IMR-90 (cell line): ENCODE results near the gene DUSP28. TPM values are rescaled to one million over a fixed set of nuclear protein-coding genes. Genes with fewer than 3 reads are reported as not detected.

Experiments used
- ATAC-seq: fragments of 200-7000 bp; cut with Tn5 transposase; 2 replicates; pipeline ENCODE4 v1.9.1; 2020; ENCODE audit warnings: low read depth, mild to moderate bottlenecking, moderate library complexity
- BruUV-seq: library from RNA; stranded (reverse); fragments of 400-500 nt; replicated peaks from 2 replicates; lab custom pipeline; 2021; lab: Mats Ljungman, UMichigan
- CTCF ChIA-PET: fragments of 300-600 bp; formaldehyde crosslinking; extraction: SDS; loops from one replicate; lab custom pipeline; 2021; ENCODE audit warnings: antibody characterized with exemption; lab: Yijun Ruan, JAX
- POLR2A ChIA-PET: fragments of 300-600 bp; sonication (Branson Sonifier 250); formaldehyde crosslinking; loops from one replicate; lab custom pipeline; 2022; ENCODE audit warnings: antibody characterized with exemption; ENCODE audit not compliant: unreplicated experiment; lab: Charles Lee
- DNase-seq: peaks from one replicate; pipeline ENCODE4 v3.0.0; 2013
- H2AFZ ChIP-seq: replicated peaks from 2 replicates; pipeline ENCODE3; 2013; ENCODE audit warnings: low read length, mild to moderate bottlenecking; ENCODE audit not compliant: poor library complexity
- H2AK5ac ChIP-seq: 2 replicates; pipeline ENCODE4 v1.6.1; 2013; ENCODE audit warnings: low read depth, low read length, inconsistent platforms
- H2AK9ac ChIP-seq: replicated peaks from 2 replicates; pipeline ENCODE3; 2013; ENCODE audit warnings: mild to moderate bottlenecking, low read depth, low read length, moderate library complexity; ENCODE audit not compliant: poor library complexity
- H2BK120ac ChIP-seq: 2 replicates; pipeline ENCODE4 v1.6.1; 2013; ENCODE audit warnings: low read depth, low read length, inconsistent platforms
- H2BK15ac ChIP-seq: 3 replicates; pipeline ENCODE4 v1.6.1; 2013; ENCODE audit warnings: low read depth, low read length, inconsistent platforms
- H2BK20ac ChIP-seq: 2 replicates; pipeline ENCODE4 v1.6.1; 2013; ENCODE audit warnings: low read depth, mild to moderate bottlenecking, inconsistent platforms, low read length, moderate library complexity
- H2BK5ac ChIP-seq: 2 replicates; pipeline ENCODE4 v1.6.1; 2013; ENCODE audit warnings: mild to moderate bottlenecking, low read depth, low read length, inconsistent platforms; ENCODE audit not compliant: poor library complexity, severe bottlenecking
- H3K14ac ChIP-seq: replicated peaks from 2 replicates; pipeline ENCODE4 v1.6.1; 2013; ENCODE audit warnings: low read depth, low read length, inconsistent platforms
- H3K18ac ChIP-seq: 2 replicates; pipeline ENCODE4 v1.6.1; 2013; ENCODE audit warnings: low read depth, low read length, control low read depth
- H3K23ac ChIP-seq: 2 replicates; pipeline ENCODE4 v1.6.1; 2013; ENCODE audit warnings: low read depth, low read length, inconsistent platforms
- H3K27ac ChIP-seq: 2 replicates; pipeline ENCODE4 v1.5.1; 2013; ENCODE audit warnings: mild to moderate bottlenecking, control low read depth, low read length; ENCODE audit not compliant: insufficient read depth
- H3K27me3 ChIP-seq: 2 replicates; pipeline ENCODE4 v1.6.1; 2013; ENCODE audit warnings: low read length; ENCODE audit not compliant: control insufficient read depth, insufficient read depth
- H3K36me3 ChIP-seq: 2 replicates; pipeline ENCODE4 v1.6.1; 2013; ENCODE audit warnings: low read length, mixed read lengths; ENCODE audit not compliant: control insufficient read depth, insufficient read depth
- H3K4ac ChIP-seq: 2 replicates; pipeline ENCODE4 v1.6.1; 2013; ENCODE audit warnings: low read depth, low read length, inconsistent platforms
- H3K4me1 ChIP-seq: 2 replicates; pipeline ENCODE4 v1.6.1; 2013; ENCODE audit warnings: low read length, mixed read lengths; ENCODE audit not compliant: control insufficient read depth, insufficient read depth
- H3K4me2 ChIP-seq: 2 replicates; pipeline ENCODE4 v1.6.1; 2013; ENCODE audit warnings: low read depth, mild to moderate bottlenecking, control low read depth, low read length, moderate library complexity
- H3K4me3 ChIP-seq: 2 replicates; pipeline ENCODE4 v1.5.1; 2013; ENCODE audit warnings: low read depth, mild to moderate bottlenecking, control low read depth, low read length, moderate library complexity; ENCODE audit not compliant: insufficient read depth
- H3K56ac ChIP-seq: 2 replicates; pipeline ENCODE4 v1.6.1; 2013; ENCODE audit warnings: low read length, inconsistent platforms; ENCODE audit not compliant: insufficient read depth; ENCODE audit errors: extremely low read depth
- H3K79me1 ChIP-seq, 2 experiments: 2 replicates each; pipeline ENCODE4 v1.6.1; 2013; ENCODE audit warnings: low read length in 2 of 2, inconsistent platforms in 1 of 2, low read depth in 1 of 2
- H3K9ac ChIP-seq: 2 replicates; pipeline ENCODE4 v1.6.1; 2013; ENCODE audit warnings: low read depth, low read length, control low read depth
- H3K9me1 ChIP-seq: 2 replicates; pipeline ENCODE4 v1.6.1; 2013; ENCODE audit warnings: low read length, inconsistent platforms; ENCODE audit not compliant: insufficient read depth
- H3K9me3 ChIP-seq: 2 replicates; pipeline ENCODE4 v1.6.1; 2013; ENCODE audit warnings: low read length; ENCODE audit not compliant: control insufficient read depth, insufficient read depth
- H4K20me1 ChIP-seq: 2 replicates; pipeline ENCODE4 v1.6.1; 2013; ENCODE audit warnings: low read length, inconsistent platforms; ENCODE audit not compliant: insufficient read depth
- H4K5ac ChIP-seq: 2 replicates; pipeline ENCODE4 v1.6.1; 2013; ENCODE audit warnings: mild to moderate bottlenecking, low read depth, low read length, control low read depth
- H4K8ac ChIP-seq, 2 experiments: 2 replicates each; pipeline ENCODE4 v1.6.1; 2013; ENCODE audit warnings: low read depth in 2 of 2, low read length in 2 of 2, control low read depth in 1 of 2, inconsistent platforms in 1 of 2
- H4K91ac ChIP-seq: 2 replicates; pipeline ENCODE4 v1.6.1; 2013; ENCODE audit warnings: low read depth, low read length, inconsistent platforms; ENCODE audit not compliant: insufficient read depth
- BHLHE40 ChIP-seq: fragments of 150-350 bp; IDR thresholded peaks from 2 replicates; pipeline ENCODE4 v1.6.1; 2016; ENCODE audit warnings: mild to moderate bottlenecking, low read depth, low read length
- CEBPB ChIP-seq: IDR thresholded peaks from 2 replicates; pipeline ENCODE4 v1.6.1; 2012; ENCODE audit warnings: low read depth, low read length, improper control_type of control experiment
- CHD1 ChIP-seq: IDR thresholded peaks from 2 replicates; pipeline ENCODE4 v1.6.1; 2012; ENCODE audit warnings: low read depth, low read length, improper control_type of control experiment
- CTCF ChIP-seq: conservative IDR thresholded peaks from 2 replicates; pipeline ENCODE4 v1.5.1; 2012; ENCODE audit warnings: mild to moderate bottlenecking, low read depth, low read length, improper control_type of control experiment
- ELK1 ChIP-seq: fragments of 150-350 bp; IDR thresholded peaks from 2 replicates; pipeline ENCODE4 v1.6.1; 2016; ENCODE audit warnings: low read depth, mild to moderate bottlenecking, low read length, moderate library complexity, borderline replicate concordance
- FOS ChIP-seq: fragments of 150-350 bp; IDR thresholded peaks from 2 replicates; pipeline ENCODE4 v1.6.1; 2016; ENCODE audit warnings: low read depth, low read length
- MAFK ChIP-seq: IDR thresholded peaks from 2 replicates; pipeline ENCODE4 v1.6.1; 2012; ENCODE audit warnings: low read depth, low read length, improper control_type of control experiment
- MAZ ChIP-seq: IDR thresholded peaks from 2 replicates; pipeline ENCODE4 v1.6.1; 2012; ENCODE audit warnings: low read depth, mild to moderate bottlenecking, low read length, improper control_type of control experiment, moderate library complexity, borderline replicate concordance
- MXI1 ChIP-seq: IDR thresholded peaks from 2 replicates; pipeline ENCODE4 v1.6.1; 2012; ENCODE audit warnings: low read depth, mild to moderate bottlenecking, low read length, moderate library complexity, borderline replicate concordance
- NFE2L2 ChIP-seq: fragments of 150-350 bp; IDR thresholded peaks from 2 replicates; pipeline ENCODE4 v1.6.1; 2016; ENCODE audit warnings: low read depth, mild to moderate bottlenecking, low read length
- POLR2A ChIP-seq: IDR thresholded peaks from 2 replicates; pipeline ENCODE4 v1.6.1; 2012; ENCODE audit warnings: mild to moderate bottlenecking, low read depth, low read length
- RAD21 ChIP-seq: IDR thresholded peaks from 2 replicates; pipeline ENCODE4 v1.6.1; 2012; ENCODE audit warnings: low read length, improper control_type of control experiment
- RCOR1 ChIP-seq: IDR thresholded peaks from 2 replicates; pipeline ENCODE4 v1.6.1; 2012; ENCODE audit warnings: mild to moderate bottlenecking, low read length, improper control_type of control experiment; ENCODE audit not compliant: insufficient replicate concordance
- RFX5 ChIP-seq: IDR thresholded peaks from 2 replicates; pipeline ENCODE4 v1.8.0; 2012; ENCODE audit warnings: low read depth, mild to moderate bottlenecking, low read length, moderate library complexity
- SMC3 ChIP-seq: fragments of 150-350 bp; IDR thresholded peaks from 2 replicates; pipeline ENCODE4 v1.6.1; 2016; ENCODE audit warnings: low read depth, mild to moderate bottlenecking, antibody characterized with exemption, low read length, moderate library complexity
- USF2 ChIP-seq: fragments of 150-350 bp; IDR thresholded peaks from 2 replicates; pipeline ENCODE4 v1.6.1; 2017; ENCODE audit warnings: mild to moderate bottlenecking, antibody characterized with exemption, low read length, low read depth
- WGBS, 2 experiments: methylation state at CpG; one replicate each; pipeline versions ENCODE4 v1.1.5 to v1.1.7; 2013; ENCODE audit warnings: missing lambda C conversion rate in 2 of 2; ENCODE audit not compliant: insufficient read length in 1 of 2; ENCODE audit errors: extremely low coverage in 2 of 2; 5-methylcytosine and 5-hydroxymethylcytosine counted together
- dilution Hi-C: fragments of 300-500 bp; cut with HindIII; formaldehyde crosslinking; loops from one replicate; pipeline ENCODE4 v1.14.3; 2018; ENCODE audit warnings: low sequenced_read_pairs; ENCODE audit not compliant: unreplicated experiment
- in situ Hi-C: fragments of 300-500 bp; cut with MboI; formaldehyde crosslinking; loops from 3 replicates; pipeline ENCODE4 v1.14.3; 2019; ENCODE audit warnings: low sequenced_read_pairs, inconsistent platforms, mixed read lengths
- intact Hi-C: fragments of 100-400 bp; cut with micrococcal nuclease; formaldehyde crosslinking; loops from 2 replicates; pipeline ENCODE4 v1.10.0; 2022
- polyA plus RNA-seq, 3 experiments: library from polyadenylated mRNA; depleted of rRNA; stranded (reverse); fragments of >200 nt; gene quantifications; 2 replicates each; pipeline ENCODE4 v1.2.3, GENCODE V29; 2012; ENCODE audit warnings: low replicate concordance in 1 of 3
- total RNA-seq: library from RNA; depleted of rRNA; stranded (reverse); fragments of >200 nt; gene quantifications from 2 replicates; pipeline ENCODE4 v1.2.3, GENCODE V29; 2012

Gene DUSP28
- total and polyA plus RNA-seq, 2 of the 4 experiments (the other 2 are of a cell fraction) = 1.1 to 3.3 TPM

GRCh38 chr2:240571314-240571973, 11.3 kb downstream of the DUSP28 start:
- no peak overlapping the region for H3K14ac ChIP-seq
- H3K4me2 ChIP-seq = no peak overlapping the region
- H3K9me3 ChIP-seq = no peaks in the 10 kb centered on the region
- no TSS peak for BruUV-seq
- H4K20me1 ChIP-seq = peaks cover 13% of the 10 kb centered on the region
- no peak overlapping the region for H2BK20ac ChIP-seq
- no peak overlapping the region for H3K23ac ChIP-seq
- dilution Hi-C loops (no loop called here), intact Hi-C loops (no loop called here), in situ Hi-C loops (no loop called here)
- no peak overlapping the region for H2BK120ac ChIP-seq
- no peak overlapping the region for H3K18ac ChIP-seq
- peaks cover 20% of the 10 kb centered on the region for H3K4me1 ChIP-seq
- no peak overlapping the region for H3K9ac ChIP-seq
- no peak overlapping the region for H2AK9ac ChIP-seq
- WGBS, 2 experiments = 89% methylated on average over 9 of the region's 18 CpGs; no CpG with 5 or more reads in 1 of the 2 experiments
- H3K4ac ChIP-seq = no peak overlapping the region
- H3K36me3 ChIP-seq = peaks cover 19% of the 10 kb centered on the region
- H3K27ac ChIP-seq = no peak overlapping the region
- peaks cover 7 to 51% of the 10 kb centered on the region in 2 experiments; a peak in 3 of 4 replicates for H3K79me1 ChIP-seq
- POLR2A ChIA-PET = no interaction called here
- no peak overlapping the region for H4K91ac ChIP-seq
- ATAC-seq (no peak), DNase-seq (no peak)
- H2AK5ac ChIP-seq = no peak overlapping the region
- TF ChIP-seq POLR2A = no peak
- TF ChIP-seq CTCF = no peak
- no peak for TF ChIP-seq MAFK
- no peak for TF ChIP-seq MAZ
- no peak for TF ChIP-seq MXI1
- TF ChIP-seq RFX5 = no peak
- no peak for TF ChIP-seq CHD1
- no peak for TF ChIP-seq USF2
- no peak for TF ChIP-seq NFE2L2
- no peak for TF ChIP-seq RAD21
- TF ChIP-seq CEBPB = no peak
- TF ChIP-seq SMC3 = no peak
- no peak for TF ChIP-seq ELK1
- TF ChIP-seq RCOR1 = no peak
- TF ChIP-seq FOS = no peak
- no peak for TF ChIP-seq BHLHE40
- CTCF ChIA-PET = no interaction called here
- H4K5ac ChIP-seq = no peak overlapping the region
- H3K27me3 ChIP-seq = no peaks in the 10 kb centered on the region
- H2BK5ac ChIP-seq = no peak overlapping the region
- no peak overlapping the region for H2BK15ac ChIP-seq
- H3K56ac ChIP-seq = no peak overlapping the region
- peaks cover 19% of the 10 kb centered on the region for H3K9me1 ChIP-seq
- H4K8ac ChIP-seq = no peak overlapping the region
- no peak overlapping the region for H3K4me3 ChIP-seq
- no peak overlapping the region for H2AFZ ChIP-seq
